IMR-90 (cell line): Measurements from ENCODE around the gene HCAR3. TPM values are rescaled to one million over a fixed set of nuclear protein-coding genes. Genes with fewer than 3 reads are reported as not detected.

ENCODE experiments used
- ATAC-seq: fragments of 200-7000 bp; cut with Tn5 transposase; 2 replicates; pipeline ENCODE4 v1.9.1; 2020; ENCODE audit warnings: low read depth, mild to moderate bottlenecking, moderate library complexity
- BruUV-seq: library from RNA; stranded (reverse); fragments of 400-500 nt; replicated peaks from 2 replicates; lab custom pipeline; 2021; lab: Mats Ljungman, UMichigan
- CTCF ChIA-PET: fragments of 300-600 bp; formaldehyde crosslinking; extraction: SDS; loops from one replicate; lab custom pipeline; 2021; ENCODE audit warnings: antibody characterized with exemption; lab: Yijun Ruan, JAX
- POLR2A ChIA-PET: fragments of 300-600 bp; sonication (Branson Sonifier 250); formaldehyde crosslinking; loops from one replicate; lab custom pipeline; 2022; ENCODE audit warnings: antibody characterized with exemption; ENCODE audit not compliant: unreplicated experiment; lab: Charles Lee
- DNase-seq: peaks from one replicate; pipeline ENCODE4 v3.0.0; 2013
- H2AFZ ChIP-seq: replicated peaks from 2 replicates; pipeline ENCODE3; 2013; ENCODE audit warnings: low read length, mild to moderate bottlenecking; ENCODE audit not compliant: poor library complexity
- H2AK5ac ChIP-seq: 2 replicates; pipeline ENCODE4 v1.6.1; 2013; ENCODE audit warnings: low read depth, low read length, inconsistent platforms
- H2AK9ac ChIP-seq: replicated peaks from 2 replicates; pipeline ENCODE3; 2013; ENCODE audit warnings: mild to moderate bottlenecking, low read depth, low read length, moderate library complexity; ENCODE audit not compliant: poor library complexity
- H2BK120ac ChIP-seq: 2 replicates; pipeline ENCODE4 v1.6.1; 2013; ENCODE audit warnings: low read depth, low read length, inconsistent platforms
- H2BK15ac ChIP-seq: 3 replicates; pipeline ENCODE4 v1.6.1; 2013; ENCODE audit warnings: low read depth, low read length, inconsistent platforms
- H2BK20ac ChIP-seq: 2 replicates; pipeline ENCODE4 v1.6.1; 2013; ENCODE audit warnings: low read depth, mild to moderate bottlenecking, inconsistent platforms, low read length, moderate library complexity
- H2BK5ac ChIP-seq: 2 replicates; pipeline ENCODE4 v1.6.1; 2013; ENCODE audit warnings: mild to moderate bottlenecking, low read depth, low read length, inconsistent platforms; ENCODE audit not compliant: poor library complexity, severe bottlenecking
- H3K14ac ChIP-seq: replicated peaks from 2 replicates; pipeline ENCODE4 v1.6.1; 2013; ENCODE audit warnings: low read depth, low read length, inconsistent platforms
- H3K18ac ChIP-seq: 2 replicates; pipeline ENCODE4 v1.6.1; 2013; ENCODE audit warnings: low read depth, low read length, control low read depth
- H3K23ac ChIP-seq: 2 replicates; pipeline ENCODE4 v1.6.1; 2013; ENCODE audit warnings: low read depth, low read length, inconsistent platforms
- H3K27ac ChIP-seq: 2 replicates; pipeline ENCODE4 v1.5.1; 2013; ENCODE audit warnings: mild to moderate bottlenecking, control low read depth, low read length; ENCODE audit not compliant: insufficient read depth
- H3K27me3 ChIP-seq: 2 replicates; pipeline ENCODE4 v1.6.1; 2013; ENCODE audit warnings: low read length; ENCODE audit not compliant: control insufficient read depth, insufficient read depth
- H3K36me3 ChIP-seq: 2 replicates; pipeline ENCODE4 v1.6.1; 2013; ENCODE audit warnings: low read length, mixed read lengths; ENCODE audit not compliant: control insufficient read depth, insufficient read depth
- H3K4ac ChIP-seq: 2 replicates; pipeline ENCODE4 v1.6.1; 2013; ENCODE audit warnings: low read depth, low read length, inconsistent platforms
- H3K4me1 ChIP-seq: 2 replicates; pipeline ENCODE4 v1.6.1; 2013; ENCODE audit warnings: low read length, mixed read lengths; ENCODE audit not compliant: control insufficient read depth, insufficient read depth
- H3K4me2 ChIP-seq: 2 replicates; pipeline ENCODE4 v1.6.1; 2013; ENCODE audit warnings: low read depth, mild to moderate bottlenecking, control low read depth, low read length, moderate library complexity
- H3K4me3 ChIP-seq: 2 replicates; pipeline ENCODE4 v1.5.1; 2013; ENCODE audit warnings: low read depth, mild to moderate bottlenecking, control low read depth, low read length, moderate library complexity; ENCODE audit not compliant: insufficient read depth
- H3K56ac ChIP-seq: 2 replicates; pipeline ENCODE4 v1.6.1; 2013; ENCODE audit warnings: low read length, inconsistent platforms; ENCODE audit not compliant: insufficient read depth; ENCODE audit errors: extremely low read depth
- H3K79me1 ChIP-seq, 2 experiments: 2 replicates each; pipeline ENCODE4 v1.6.1; 2013; ENCODE audit warnings: low read length in 2 of 2, inconsistent platforms in 1 of 2, low read depth in 1 of 2
- H3K9ac ChIP-seq: 2 replicates; pipeline ENCODE4 v1.6.1; 2013; ENCODE audit warnings: low read depth, low read length, control low read depth
- H3K9me1 ChIP-seq: 2 replicates; pipeline ENCODE4 v1.6.1; 2013; ENCODE audit warnings: low read length, inconsistent platforms; ENCODE audit not compliant: insufficient read depth
- H3K9me3 ChIP-seq: 2 replicates; pipeline ENCODE4 v1.6.1; 2013; ENCODE audit warnings: low read length; ENCODE audit not compliant: control insufficient read depth, insufficient read depth
- H4K20me1 ChIP-seq: 2 replicates; pipeline ENCODE4 v1.6.1; 2013; ENCODE audit warnings: low read length, inconsistent platforms; ENCODE audit not compliant: insufficient read depth
- H4K5ac ChIP-seq: 2 replicates; pipeline ENCODE4 v1.6.1; 2013; ENCODE audit warnings: mild to moderate bottlenecking, low read depth, low read length, control low read depth
- H4K8ac ChIP-seq, 2 experiments: 2 replicates each; pipeline ENCODE4 v1.6.1; 2013; ENCODE audit warnings: low read depth in 2 of 2, low read length in 2 of 2, control low read depth in 1 of 2, inconsistent platforms in 1 of 2
- H4K91ac ChIP-seq: 2 replicates; pipeline ENCODE4 v1.6.1; 2013; ENCODE audit warnings: low read depth, low read length, inconsistent platforms; ENCODE audit not compliant: insufficient read depth
- CEBPB ChIP-seq: IDR thresholded peaks from 2 replicates; pipeline ENCODE4 v1.6.1; 2012; ENCODE audit warnings: low read depth, low read length, improper control_type of control experiment
- MAFK ChIP-seq: IDR thresholded peaks from 2 replicates; pipeline ENCODE4 v1.6.1; 2012; ENCODE audit warnings: low read depth, low read length, improper control_type of control experiment
- MAZ ChIP-seq: IDR thresholded peaks from 2 replicates; pipeline ENCODE4 v1.6.1; 2012; ENCODE audit warnings: low read depth, mild to moderate bottlenecking, low read length, improper control_type of control experiment, moderate library complexity, borderline replicate concordance
- POLR2A ChIP-seq: IDR thresholded peaks from 2 replicates; pipeline ENCODE4 v1.6.1; 2012; ENCODE audit warnings: mild to moderate bottlenecking, low read depth, low read length
- RFX5 ChIP-seq: IDR thresholded peaks from 2 replicates; pipeline ENCODE4 v1.8.0; 2012; ENCODE audit warnings: low read depth, mild to moderate bottlenecking, low read length, moderate library complexity
- SMC3 ChIP-seq: fragments of 150-350 bp; IDR thresholded peaks from 2 replicates; pipeline ENCODE4 v1.6.1; 2016; ENCODE audit warnings: low read depth, mild to moderate bottlenecking, antibody characterized with exemption, low read length, moderate library complexity
- WGBS, 2 experiments: methylation state at CpG; one replicate each; pipeline versions ENCODE4 v1.1.5 to v1.1.7; 2013; ENCODE audit warnings: missing lambda C conversion rate in 2 of 2; ENCODE audit not compliant: insufficient read length in 1 of 2; ENCODE audit errors: extremely low coverage in 2 of 2; 5-methylcytosine and 5-hydroxymethylcytosine counted together
- dilution Hi-C: fragments of 300-500 bp; cut with HindIII; formaldehyde crosslinking; loops from one replicate; pipeline ENCODE4 v1.14.3; 2018; ENCODE audit warnings: low sequenced_read_pairs; ENCODE audit not compliant: unreplicated experiment
- in situ Hi-C: fragments of 300-500 bp; cut with MboI; formaldehyde crosslinking; loops from 3 replicates; pipeline ENCODE4 v1.14.3; 2019; ENCODE audit warnings: low sequenced_read_pairs, inconsistent platforms, mixed read lengths
- intact Hi-C: fragments of 100-400 bp; cut with micrococcal nuclease; formaldehyde crosslinking; loops from 2 replicates; pipeline ENCODE4 v1.10.0; 2022
- polyA plus RNA-seq, 3 experiments: library from polyadenylated mRNA; depleted of rRNA; stranded (reverse); fragments of >200 nt; gene quantifications; 2 replicates each; pipeline ENCODE4 v1.2.3, GENCODE V29; 2012; ENCODE audit warnings: low replicate concordance in 1 of 3
- total RNA-seq: library from RNA; depleted of rRNA; stranded (reverse); fragments of >200 nt; gene quantifications from 2 replicates; pipeline ENCODE4 v1.2.3, GENCODE V29; 2012

The HCAR3 gene
- total and polyA plus RNA-seq, 2 of the 4 experiments (the other 2 are of a cell fraction): not detected

- Histone ChIP-seq H3K4me3 (no peak overlapping the region), H4K5ac (no peak overlapping the region), H4K20me1 (peaks cover 8% of the 10 kb centered on the region), H2BK120ac (no peak overlapping the region), H2AK9ac (no peak overlapping the region), H2AK5ac (no peak overlapping the region), H2BK5ac (no peak overlapping the region), H3K36me3 (peaks cover 20% of the 10 kb centered on the region), H2BK20ac (no peak overlapping the region), H3K27ac (no peak overlapping the region), H3K9ac (no peak overlapping the region), H4K91ac (no peak overlapping the region), H3K56ac (no peak overlapping the region), H3K4me2 (no peak overlapping the region), H3K9me3 (no peaks in the 10 kb centered on the region), H4K8ac (no peak overlapping the region), H2AFZ (no peak overlapping the region), H3K9me1 (peaks cover 6% of the 10 kb centered on the region; the same call in 1 of the 2 replicates), H3K27me3 (no peaks in the 10 kb centered on the region), H2BK15ac (no peak overlapping the region), H3K14ac (no peak overlapping the region), H3K23ac (no peak overlapping the region), H3K4ac (no peak overlapping the region), H3K79me1 (peaks cover 22 to 46% of the 10 kb centered on the region in 2 experiments), H3K4me1 (peaks cover 6% of the 10 kb centered on the region), H3K18ac (no peak overlapping the region)
- 83% methylated on average over 1 of the region's 1 CpG; no CpG with 5 or more reads in 1 of the 2 experiments for WGBS, 2 experiments
- TF ChIP-seq MAFK: no peak
- TF ChIP-seq RFX5: no peak
- TF ChIP-seq MAZ: no peak
- TF ChIP-seq POLR2A: no peak
- no peak for TF ChIP-seq CEBPB
- TF ChIP-seq SMC3: no peak
- ATAC-seq: no peak
- POLR2A ChIA-PET: no interaction called here
- no TSS peak for BruUV-seq
- CTCF ChIA-PET: no interaction called here
- in situ Hi-C loops (loop anchor here (5.0 kb wide), 1 partner anchor 117 kb away; no protein-coding TSS in a partner anchor), dilution Hi-C loops (no loop called here), intact Hi-C loops (loop anchor here (10.0 kb wide), 1 partner anchor 360 kb away; no protein-coding TSS in a partner anchor)
- DNase-seq: no peak
These were observed 38.2 kb upstream of the HCAR3 start for GRCh38 chr12:122754790-122755189.
